K562 (cell line): Measurements from ENCODE around the gene RCC2. TPM values are rescaled to one million over a fixed set of nuclear protein-coding genes. Genes with fewer than 3 reads are reported as not detected.

ENCODE experiments used
- ARHGAP35 ChIP-seq: fragments of 450-650 bp; IDR thresholded peaks from 2 replicates; pipeline ENCODE4 v1.6.1; 2018; ENCODE audit not compliant: partially characterized antibody
- CREB3L1 ChIP-seq: fragments of 450-650 bp; IDR thresholded peaks from 2 replicates; pipeline ENCODE4 v1.6.1; 2014; ENCODE audit warnings: low read depth, mild to moderate bottlenecking, moderate library complexity, borderline replicate concordance
- FOXP4 ChIP-seq: sonication (generic); formaldehyde crosslinking; IDR thresholded peaks from 2 replicates; pipeline ENCODE4 v1.8.0; 2022; ENCODE audit warnings: mild to moderate bottlenecking, missing genetic modification reagents, borderline replicate concordance
- KDM5B ChIP-seq: fragments of 200-600 bp; sonication (generic); IDR thresholded peaks from 2 replicates; pipeline ENCODE4 v1.6.1; 2012; ENCODE audit warnings: low read depth, mild to moderate bottlenecking, moderate library complexity, low read length, control low read depth, inconsistent platforms; ENCODE audit not compliant: insufficient replicate concordance
- YY1 ChIP-seq, 3 experiments: IDR thresholded peaks; 2 replicates each; pipeline ENCODE4 v1.6.1; 2011; ENCODE audit warnings: low read length in 2 of 3, mild to moderate bottlenecking in 2 of 3, moderate library complexity in 2 of 3, borderline replicate concordance in 1 of 3, control low read depth in 1 of 3, low read depth in 1 of 3; ENCODE audit not compliant: insufficient read depth in 3 of 3, insufficient replicate concordance in 2 of 3, control insufficient read depth in 1 of 3, insufficient read length in 1 of 3; ENCODE audit errors: extremely low read depth in 1 of 3
- ZNF146 ChIP-seq: IDR thresholded peaks from one replicate; pipeline ENCODE4 v1.6.1; 2018; ENCODE audit warnings: missing compliant biosample characterization; ENCODE audit not compliant: unreplicated experiment
- ZNF165 ChIP-seq: fragments of 250-450 bp; sonication (Bioruptor Pico); IDR thresholded peaks from 2 replicates; pipeline ENCODE4 v1.4.0; 2020; ENCODE audit warnings: borderline replicate concordance
- ZNF175 ChIP-seq: fragments of 200-800 bp; sonication (Bioruptor generic); IDR thresholded peaks from 2 replicates; pipeline ENCODE4 v1.6.1; 2016; ENCODE audit warnings: low read depth, mild to moderate bottlenecking, missing genetic modification characterization, missing compliant biosample characterization
- ZNF75A ChIP-seq: fragments of 450-650 bp; formaldehyde crosslinking; IDR thresholded peaks from 2 replicates; pipeline ENCODE4 v1.4.0; 2020; ENCODE audit warnings: mild to moderate bottlenecking
- polyA plus RNA-seq, 8 experiments: library from polyadenylated mRNA; depleted of rRNA in 4 of 8; stranded (reverse) in 5 of 8; unstranded in 3 of 8; fragments of >200 nt; fragmentation: Nextera tagmentation in 2 of 8; fragmentation: Illumina TruSeq in 1 of 8; extraction: Ambion mirVana in 2 of 8; extraction: Trizol in 1 of 8; gene quantifications; 2 replicates each; pipeline versions ENCODE4 v1.2.1 to v1.2.3, GENCODE V29; 2011 to 2014; ENCODE audit warnings: inconsistent platforms in 1 of 8, missing spikeins in 1 of 8
- total RNA-seq, 7 experiments: library from RNA; depleted of rRNA in 6 of 7; stranded (reverse); fragments of >200 nt in 6 of 7; fragmentation: Illumina TruSeq in 2 of 7; extraction: Trizol in 2 of 7; gene quantifications; 2 replicates each; pipeline versions ENCODE4 v1.2.1 to v1.2.3, GENCODE V29; 2011 to 2021; ENCODE audit warnings: low replicate concordance in 1 of 7
- TF ChIP-seq, protein P1 (sequence below): sonication (generic); formaldehyde crosslinking; IDR thresholded peaks from 2 replicates; pipeline ENCODE4 v1.8.1; 2023; ENCODE audit warnings: mild to moderate bottlenecking, missing genetic modification reagents
- TF ChIP-seq, protein P2 (sequence below): fragments of 250-450 bp; sonication (Bioruptor Pico); IDR thresholded peaks from 2 replicates; pipeline ENCODE4 v1.9.0; 2021; ENCODE audit warnings: mild to moderate bottlenecking
- TF ChIP-seq, protein P3 (sequence below): fragments of 250-450 bp; sonication (Bioruptor Pico); IDR thresholded peaks from 2 replicates; pipeline ENCODE4 v1.5.0; 2020; ENCODE audit warnings: mild to moderate bottlenecking
- TF ChIP-seq, protein P4 (sequence below): IDR thresholded peaks from 3 replicates; pipeline ENCODE4 v1.6.1; 2011; ENCODE audit warnings: borderline replicate concordance, mild to moderate bottlenecking; ENCODE audit not compliant: insufficient read length, insufficient read depth
- TF ChIP-seq, protein P5 (sequence below): sonication (generic); formaldehyde crosslinking; IDR thresholded peaks from 2 replicates; pipeline ENCODE4 v1.4.0; 2020; ENCODE audit warnings: mild to moderate bottlenecking, missing genetic modification reagents

The RCC2 gene
- total and polyA plus RNA-seq, 9 of the 15 experiments (the other 6 are each of a cell fraction or from before 2014, with no cell fraction given): 31.8 to 292 (median 116) TPM

DNA sequence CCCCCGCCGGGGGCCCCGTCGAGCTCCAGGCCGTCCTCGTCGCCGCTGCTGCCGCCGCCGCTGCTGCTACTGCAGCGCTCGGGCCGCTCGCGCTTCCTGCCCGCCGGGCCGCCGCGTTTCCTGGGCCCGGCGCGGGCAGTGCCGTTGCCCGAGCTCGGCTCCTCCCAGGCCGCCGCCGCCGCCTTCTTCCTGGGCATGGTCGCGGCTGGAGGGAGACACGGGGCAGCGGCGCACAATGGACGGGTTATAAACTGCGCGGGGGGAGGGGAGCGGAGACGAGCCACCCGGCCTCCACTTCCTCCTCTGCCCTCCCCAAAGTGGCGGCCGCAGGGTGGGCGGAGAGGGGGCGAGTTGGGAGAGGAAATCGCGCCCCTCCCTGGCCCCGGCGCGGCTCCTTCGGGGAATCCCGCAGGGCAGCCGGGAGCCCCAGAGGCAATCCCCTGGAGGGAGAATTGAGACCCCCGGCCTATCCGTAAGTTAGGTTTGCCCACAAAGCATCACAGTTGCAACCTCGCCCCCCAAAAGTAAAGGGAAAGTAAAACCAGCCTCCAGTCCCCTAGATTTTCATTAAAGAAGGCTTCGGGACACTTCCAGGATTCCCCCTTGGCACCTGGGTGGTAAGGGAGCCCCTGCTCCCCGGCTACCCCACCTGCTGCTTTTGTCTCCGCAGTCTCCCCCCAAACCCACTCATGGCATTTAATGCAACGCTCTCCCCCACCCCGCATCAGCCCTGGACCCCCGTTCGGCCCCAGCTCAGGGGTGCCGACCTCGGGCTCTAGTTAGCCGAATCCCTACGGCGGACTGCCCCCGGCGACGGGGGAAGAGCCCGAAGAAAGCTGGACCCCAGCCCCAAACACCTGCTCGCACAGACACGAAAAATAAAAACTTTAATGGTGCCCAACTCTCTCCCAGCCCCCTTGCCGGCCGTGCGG lies 893 bp downstream of the RCC2 start (continued):
- peak; percentile 13 to 80 (median 75) for TF ChIP-seq YY1 (IDR thresholded peaks at IDR 0.05; ENCODE audit: borderline replicate concordance in 1 of 3, control insufficient read depth in 1 of 3, extremely low read depth in 1 of 3, insufficient read depth in 3 of 3, insufficient read length in 1 of 3, insufficient replicate concordance in 2 of 3, low read depth in 1 of 3, low read length in 2 of 3)
- TF ChIP-seq ARHGAP35: no peak
- TF ChIP-seq, protein P1, sequence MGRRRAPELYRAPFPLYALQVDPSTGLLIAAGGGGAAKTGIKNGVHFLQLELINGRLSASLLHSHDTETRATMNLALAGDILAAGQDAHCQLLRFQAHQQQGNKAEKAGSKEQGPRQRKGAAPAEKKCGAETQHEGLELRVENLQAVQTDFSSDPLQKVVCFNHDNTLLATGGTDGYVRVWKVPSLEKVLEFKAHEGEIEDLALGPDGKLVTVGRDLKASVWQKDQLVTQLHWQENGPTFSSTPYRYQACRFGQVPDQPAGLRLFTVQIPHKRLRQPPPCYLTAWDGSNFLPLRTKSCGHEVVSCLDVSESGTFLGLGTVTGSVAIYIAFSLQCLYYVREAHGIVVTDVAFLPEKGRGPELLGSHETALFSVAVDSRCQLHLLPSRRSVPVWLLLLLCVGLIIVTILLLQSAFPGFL (CRISPR knock-in tag): no peak
- no peak for TF ChIP-seq FOXP4 (CRISPR knock-in tag)
- TF ChIP-seq CREB3L1: peak; percentile 65; the same call in 1 of the 2 replicates
- TF ChIP-seq, protein P2, sequence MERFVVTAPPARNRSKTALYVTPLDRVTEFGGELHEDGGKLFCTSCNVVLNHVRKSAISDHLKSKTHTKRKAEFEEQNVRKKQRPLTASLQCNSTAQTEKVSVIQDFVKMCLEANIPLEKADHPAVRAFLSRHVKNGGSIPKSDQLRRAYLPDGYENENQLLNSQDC (CRISPR knock-in tag): no peak
- TF ChIP-seq, protein P3, sequence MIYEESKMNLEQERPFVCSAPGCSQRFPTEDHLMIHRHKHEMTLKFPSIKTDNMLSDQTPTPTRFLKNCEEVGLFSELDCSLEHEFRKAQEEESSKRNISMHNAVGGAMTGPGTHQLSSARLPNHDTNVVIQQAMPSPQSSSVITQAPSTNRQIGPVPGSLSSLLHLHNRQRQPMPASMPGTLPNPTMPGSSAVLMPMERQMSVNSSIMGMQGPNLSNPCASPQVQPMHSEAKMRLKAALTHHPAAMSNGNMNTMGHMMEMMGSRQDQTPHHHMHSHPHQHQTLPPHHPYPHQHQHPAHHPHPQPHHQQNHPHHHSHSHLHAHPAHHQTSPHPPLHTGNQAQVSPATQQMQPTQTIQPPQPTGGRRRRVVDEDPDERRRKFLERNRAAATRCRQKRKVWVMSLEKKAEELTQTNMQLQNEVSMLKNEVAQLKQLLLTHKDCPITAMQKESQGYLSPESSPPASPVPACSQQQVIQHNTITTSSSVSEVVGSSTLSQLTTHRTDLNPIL (CRISPR knock-in tag): no peak
- TF ChIP-seq ZNF75A (CRISPR knock-in tag): no peak
- no peak for TF ChIP-seq ZNF165
- TF ChIP-seq, protein P4, sequence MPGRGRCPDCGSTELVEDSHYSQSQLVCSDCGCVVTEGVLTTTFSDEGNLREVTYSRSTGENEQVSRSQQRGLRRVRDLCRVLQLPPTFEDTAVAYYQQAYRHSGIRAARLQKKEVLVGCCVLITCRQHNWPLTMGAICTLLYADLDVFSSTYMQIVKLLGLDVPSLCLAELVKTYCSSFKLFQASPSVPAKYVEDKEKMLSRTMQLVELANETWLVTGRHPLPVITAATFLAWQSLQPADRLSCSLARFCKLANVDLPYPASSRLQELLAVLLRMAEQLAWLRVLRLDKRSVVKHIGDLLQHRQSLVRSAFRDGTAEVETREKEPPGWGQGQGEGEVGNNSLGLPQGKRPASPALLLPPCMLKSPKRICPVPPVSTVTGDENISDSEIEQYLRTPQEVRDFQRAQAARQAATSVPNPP: no peak
- no peak for TF ChIP-seq ZNF175
- TF ChIP-seq KDM5B: peak; percentile 41
- no peak for TF ChIP-seq ZNF146
- TF ChIP-seq, protein P5, sequence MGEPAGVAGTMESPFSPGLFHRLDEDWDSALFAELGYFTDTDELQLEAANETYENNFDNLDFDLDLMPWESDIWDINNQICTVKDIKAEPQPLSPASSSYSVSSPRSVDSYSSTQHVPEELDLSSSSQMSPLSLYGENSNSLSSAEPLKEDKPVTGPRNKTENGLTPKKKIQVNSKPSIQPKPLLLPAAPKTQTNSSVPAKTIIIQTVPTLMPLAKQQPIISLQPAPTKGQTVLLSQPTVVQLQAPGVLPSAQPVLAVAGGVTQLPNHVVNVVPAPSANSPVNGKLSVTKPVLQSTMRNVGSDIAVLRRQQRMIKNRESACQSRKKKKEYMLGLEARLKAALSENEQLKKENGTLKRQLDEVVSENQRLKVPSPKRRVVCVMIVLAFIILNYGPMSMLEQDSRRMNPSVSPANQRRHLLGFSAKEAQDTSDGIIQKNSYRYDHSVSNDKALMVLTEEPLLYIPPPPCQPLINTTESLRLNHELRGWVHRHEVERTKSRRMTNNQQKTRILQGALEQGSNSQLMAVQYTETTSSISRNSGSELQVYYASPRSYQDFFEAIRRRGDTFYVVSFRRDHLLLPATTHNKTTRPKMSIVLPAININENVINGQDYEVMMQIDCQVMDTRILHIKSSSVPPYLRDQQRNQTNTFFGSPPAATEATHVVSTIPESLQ: no peak
